Karpas-422 (cell line): ENCODE results near the gene OMD. TPM values are rescaled to one million over a fixed set of nuclear protein-coding genes. Genes with fewer than 3 reads are reported as not detected.

ENCODE experiments used
- DNase-seq: peaks from one replicate; pipeline ENCODE4 v3.0.0-alpha.2; 2015
- H2AFZ ChIP-seq: fragments of 200-600 bp; sonication (generic); 2 replicates; pipeline ENCODE4 v1.6.1; 2014; ENCODE audit warnings: antibody characterized with exemption, low read length, mixed read lengths
- H3K27ac ChIP-seq: fragments of 200-600 bp; sonication (generic); 2 replicates; pipeline ENCODE4 v1.5.1; 2014; ENCODE audit warnings: mild to moderate bottlenecking, low read length, moderate library complexity
- H3K27me3 ChIP-seq: fragments of 200-600 bp; sonication (generic); 2 replicates; pipeline ENCODE4 v1.6.1; 2014; ENCODE audit warnings: low read length, mixed read lengths
- H3K36me3 ChIP-seq: fragments of 200-600 bp; sonication (generic); 2 replicates; pipeline ENCODE4 v1.6.1; 2014; ENCODE audit warnings: low read length, mixed read lengths; ENCODE audit not compliant: insufficient read depth
- H3K4me1 ChIP-seq: fragments of 200-600 bp; sonication (generic); 2 replicates; pipeline ENCODE4 v1.6.1; 2014; ENCODE audit warnings: mild to moderate bottlenecking, low read length, mixed read lengths
- H3K4me2 ChIP-seq: fragments of 200-600 bp; sonication (generic); 2 replicates; pipeline ENCODE4 v1.6.1; 2014; ENCODE audit warnings: low read length, low read depth, mild to moderate bottlenecking; ENCODE audit not compliant: poor library complexity, severe bottlenecking
- H3K4me3 ChIP-seq: fragments of 200-600 bp; sonication (generic); 2 replicates; pipeline ENCODE4 v1.5.1; 2014; ENCODE audit warnings: mild to moderate bottlenecking, antibody characterized with exemption, low read length, mixed read lengths
- H3K79me2 ChIP-seq: fragments of 200-600 bp; sonication (generic); 2 replicates; pipeline ENCODE4 v1.6.1; 2014; ENCODE audit warnings: mild to moderate bottlenecking, low read length, mixed read lengths
- H3K9ac ChIP-seq: fragments of 200-600 bp; sonication (generic); 2 replicates; pipeline ENCODE4 v1.6.0; 2014; ENCODE audit warnings: low read length
- H3K9me2 ChIP-seq: fragments of 200-600 bp; sonication (generic), shearing (Covaris generic); replicated peaks from 2 replicates; pipeline ENCODE4 v1.6.0; 2014; ENCODE audit warnings: mild to moderate bottlenecking, low read length, moderate library complexity; ENCODE audit not compliant: insufficient read depth
- H3K9me3 ChIP-seq: fragments of 300-700, 200-600 bp; sonication (generic); 2 replicates; pipeline ENCODE4 v1.6.1; 2014; ENCODE audit warnings: low read length, mixed read lengths
- H4K20me1 ChIP-seq: fragments of 200-600 bp; sonication (generic); 2 replicates; pipeline ENCODE4 v1.6.1; 2014; ENCODE audit warnings: mild to moderate bottlenecking, antibody characterized with exemption, low read length, low read depth; ENCODE audit not compliant: insufficient read depth
- total RNA-seq: library from RNA; depleted of rRNA; stranded (reverse); fragments of >200 nt; shearing (Covaris generic); gene quantifications from 2 replicates; pipeline ENCODE4 v1.2.3, GENCODE V29; 2014; ENCODE audit warnings: low replicate concordance

The OMD gene
- total RNA-seq, 1 experiment from 2014 or later = not detected

DNA sequence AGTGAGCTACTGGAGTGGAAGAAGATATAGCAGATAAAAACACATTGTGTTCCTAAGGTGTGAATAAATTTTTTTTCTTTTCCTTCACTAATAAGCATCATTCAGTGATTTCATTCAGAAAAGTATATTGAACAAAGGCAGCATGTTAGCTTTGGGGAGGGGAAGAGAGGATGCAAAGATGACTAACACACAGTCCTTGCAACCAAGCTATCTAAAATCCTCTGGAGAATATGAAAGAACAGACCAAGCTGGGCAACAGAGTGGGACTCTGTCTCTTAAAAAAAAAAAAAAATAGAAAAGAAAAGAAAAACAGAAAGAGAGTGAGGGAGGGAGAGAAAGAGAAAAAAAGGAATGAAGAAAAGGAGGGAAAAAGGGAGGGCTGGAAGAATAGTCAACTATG lies 22.3 kb upstream of the OMD start:
- Histone ChIP-seq H3K9ac (no peak overlapping the region), H4K20me1 (no peaks in the 10 kb centered on the region), H3K4me2 (no peak overlapping the region), H3K27me3 (no peaks in the 10 kb centered on the region), H3K9me3 (no peaks in the 10 kb centered on the region), H2AFZ (no peak overlapping the region), H3K4me1 (peaks cover 29% of the 10 kb centered on the region), H3K36me3 (no peaks in the 10 kb centered on the region), H3K9me2 (no peaks in the 10 kb centered on the region), H3K79me2 (no peaks in the 10 kb centered on the region), H3K27ac (no peak overlapping the region), H3K4me3 (no peak overlapping the region)
- DNase-seq = no peak

DNA sequence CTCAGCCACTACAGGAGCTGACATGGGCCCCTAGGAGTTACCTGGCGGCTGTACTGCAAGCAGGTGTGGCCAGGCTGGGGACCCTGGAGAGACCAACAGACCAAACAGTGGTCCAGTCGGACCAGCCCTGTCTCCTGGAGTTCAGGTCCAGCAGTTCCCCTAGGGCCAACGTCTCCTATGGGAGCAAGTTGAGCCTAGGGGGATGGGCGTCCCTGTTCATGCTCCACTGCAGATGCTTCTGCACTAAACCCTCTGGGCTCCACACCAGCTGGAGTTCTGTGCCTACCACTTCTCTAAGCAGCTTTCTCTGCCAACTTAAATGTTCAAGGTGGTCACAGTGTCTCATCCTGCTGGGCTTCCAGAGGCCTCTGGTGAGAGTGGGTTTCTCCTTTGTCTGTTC lies 20.6 kb upstream of the OMD start:
- H3K9me3 ChIP-seq = no peaks in the 10 kb centered on the region
- H3K79me2 ChIP-seq = peaks cover 2% of the 10 kb centered on the region
- H3K9me2 ChIP-seq = no peaks in the 10 kb centered on the region
- no peak overlapping the region for H2AFZ ChIP-seq
- H3K36me3 ChIP-seq = no peaks in the 10 kb centered on the region
- peak overlapping the region; percentile 8; the same call in 1 of the 2 replicates for H3K4me3 ChIP-seq
- H4K20me1 ChIP-seq = no peaks in the 10 kb centered on the region
- H3K4me2 ChIP-seq = peak overlapping the region; percentile 42
- H3K9ac ChIP-seq = 0 out of 2 replicates have a peak overlapping the region, but pooled peaks have one; percentile 2
- no peak for DNase-seq
- H3K27me3 ChIP-seq = no peaks in the 10 kb centered on the region
- H3K4me1 ChIP-seq = peaks cover 29% of the 10 kb centered on the region
- H3K27ac ChIP-seq = no peak overlapping the region

DNA sequence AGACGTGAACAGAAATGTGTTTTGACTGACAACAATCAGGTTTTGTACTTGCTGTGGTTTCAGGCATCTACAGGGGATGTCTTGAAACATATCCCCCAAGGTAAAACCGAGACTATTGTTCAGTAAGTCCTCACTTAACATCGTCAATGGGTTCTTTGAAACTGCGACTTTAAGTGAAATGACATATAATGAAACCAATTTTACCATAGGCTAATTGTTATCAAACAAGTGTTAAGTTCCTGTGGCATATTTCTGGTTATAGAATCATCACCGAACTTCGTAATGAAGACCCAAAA lies 16.4 kb upstream of the OMD start:
- H3K4me2 ChIP-seq = no peak overlapping the region
- peaks cover 34% of the 10 kb centered on the region for H3K4me1 ChIP-seq
- H3K9me3 ChIP-seq = no peaks in the 10 kb centered on the region
- H4K20me1 ChIP-seq = no peaks in the 10 kb centered on the region
- no peak for DNase-seq
- peaks cover 13% of the 10 kb centered on the region for H3K79me2 ChIP-seq
- H3K27ac ChIP-seq = no peak overlapping the region
- H3K4me3 ChIP-seq = no peak overlapping the region
- H3K9me2 ChIP-seq = no peaks in the 10 kb centered on the region
- H3K36me3 ChIP-seq = no peaks in the 10 kb centered on the region
- no peaks in the 10 kb centered on the region for H3K27me3 ChIP-seq
- no peak overlapping the region for H2AFZ ChIP-seq
- no peak overlapping the region for H3K9ac ChIP-seq

DNA sequence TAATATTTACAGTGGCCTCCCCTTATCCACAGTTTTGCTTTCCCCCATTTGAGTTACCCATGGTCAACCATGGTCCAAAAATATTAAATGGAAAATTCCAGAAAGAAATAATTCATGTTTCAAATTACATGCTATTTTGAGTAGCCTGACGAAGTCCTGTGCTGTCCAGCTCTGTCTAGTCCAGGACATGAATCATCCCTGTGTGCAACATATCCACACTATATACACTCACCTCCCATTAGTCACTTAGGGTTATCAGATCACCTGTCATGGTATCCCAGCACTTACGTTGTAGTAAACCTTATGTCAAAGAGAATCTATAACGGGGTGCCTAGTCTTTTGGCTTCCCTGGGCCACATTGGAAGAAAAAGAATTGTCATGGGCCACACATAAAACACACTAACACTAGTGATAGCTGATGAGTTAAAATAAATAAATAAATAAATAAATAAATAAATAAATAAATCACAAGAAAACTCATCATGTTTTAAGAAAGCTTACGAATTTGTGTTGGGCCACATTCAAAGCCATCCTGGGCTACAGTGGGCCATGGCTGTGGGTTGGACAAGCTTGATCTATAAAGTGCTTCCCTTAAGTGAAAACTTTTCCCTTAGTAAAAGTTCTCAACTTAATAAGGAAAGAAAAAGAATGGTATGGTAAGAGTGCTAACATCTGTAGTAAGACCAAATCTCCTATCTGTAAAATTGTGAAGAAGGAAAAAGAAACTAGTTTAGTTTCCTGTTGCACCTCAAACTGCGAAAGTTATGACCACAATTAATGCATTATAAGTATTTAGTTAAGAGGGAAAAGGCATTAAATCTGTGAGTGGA lies 15.9 kb upstream of the OMD start:
- Histone ChIP-seq H3K9me3 (no peaks in the 10 kb centered on the region), H2AFZ (no peak overlapping the region), H3K79me2 (peaks cover 13% of the 10 kb centered on the region), H3K27me3 (no peaks in the 10 kb centered on the region), H3K4me1 (peaks cover 28% of the 10 kb centered on the region), H4K20me1 (no peaks in the 10 kb centered on the region), H3K4me3 (no peak overlapping the region), H3K9me2 (no peaks in the 10 kb centered on the region), H3K9ac (no peak overlapping the region), H3K27ac (no peak overlapping the region), H3K36me3 (no peaks in the 10 kb centered on the region), H3K4me2 (no peak overlapping the region)
- no peak for DNase-seq

DNA sequence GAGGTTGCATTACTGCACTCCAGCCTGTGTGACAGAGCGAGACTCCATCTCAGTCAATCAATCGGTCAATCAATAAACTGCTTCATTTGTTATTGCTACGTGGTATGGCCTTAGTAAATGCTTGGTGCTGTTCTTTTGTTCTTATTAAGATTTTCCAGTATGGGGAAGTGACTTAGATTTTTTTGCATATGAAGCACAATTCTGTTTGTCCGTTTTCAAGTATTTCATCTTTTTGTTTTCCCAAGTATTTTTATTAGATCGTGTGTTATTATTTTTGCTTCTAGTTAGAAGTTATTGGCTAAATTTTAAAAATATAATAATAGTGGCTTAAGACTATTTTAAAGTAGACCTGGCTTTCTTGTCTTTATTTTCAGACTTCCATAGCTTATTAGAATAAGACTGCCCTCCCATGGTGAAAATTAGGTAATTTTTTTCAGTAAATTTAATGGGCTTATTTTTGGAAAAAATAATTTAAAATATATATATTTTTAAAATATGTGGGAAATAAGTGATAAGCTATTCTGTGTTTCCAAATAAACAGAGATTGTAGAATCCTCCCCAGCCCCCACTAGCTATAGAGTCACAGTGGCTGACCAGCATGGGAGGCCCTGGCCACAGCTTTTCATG lies 14.7 kb upstream of the OMD start:
- peaks cover 13% of the 10 kb centered on the region for H3K79me2 ChIP-seq
- no peak overlapping the region for H3K9ac ChIP-seq
- no peak overlapping the region for H3K27ac ChIP-seq
- no peaks in the 10 kb centered on the region for H3K27me3 ChIP-seq
- H3K4me1 ChIP-seq = peaks cover 17% of the 10 kb centered on the region
- no peak overlapping the region for H3K4me3 ChIP-seq
- no peaks in the 10 kb centered on the region for H3K9me3 ChIP-seq
- H2AFZ ChIP-seq = no peak overlapping the region
- no peaks in the 10 kb centered on the region for H3K36me3 ChIP-seq
- H3K9me2 ChIP-seq = no peaks in the 10 kb centered on the region
- no peaks in the 10 kb centered on the region for H4K20me1 ChIP-seq
- H3K4me2 ChIP-seq = peak overlapping the region; percentile 51
- DNase-seq = peak; percentile 66

DNA sequence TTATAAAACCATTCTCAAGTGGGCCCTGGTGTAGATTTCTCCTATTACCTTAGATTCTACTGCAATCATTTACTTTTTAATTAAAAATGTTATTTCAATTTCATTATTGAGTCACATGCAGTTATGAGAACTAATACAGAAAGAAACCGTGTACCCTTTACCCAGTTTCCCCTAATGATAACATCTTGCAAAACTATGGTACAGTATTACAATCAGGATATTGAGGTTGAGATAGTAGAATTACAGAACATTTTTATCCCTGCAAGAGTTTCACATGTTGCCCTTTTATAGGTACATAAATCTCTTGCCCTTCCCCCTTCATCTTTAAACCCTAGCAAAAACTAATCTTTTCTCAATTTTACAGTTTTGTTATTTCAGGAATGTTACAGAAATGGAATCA lies 11.0 kb upstream of the OMD start:
- H3K4me1 ChIP-seq = peaks cover 14% of the 10 kb centered on the region
- H3K79me2 ChIP-seq = peaks cover 16% of the 10 kb centered on the region

DNA sequence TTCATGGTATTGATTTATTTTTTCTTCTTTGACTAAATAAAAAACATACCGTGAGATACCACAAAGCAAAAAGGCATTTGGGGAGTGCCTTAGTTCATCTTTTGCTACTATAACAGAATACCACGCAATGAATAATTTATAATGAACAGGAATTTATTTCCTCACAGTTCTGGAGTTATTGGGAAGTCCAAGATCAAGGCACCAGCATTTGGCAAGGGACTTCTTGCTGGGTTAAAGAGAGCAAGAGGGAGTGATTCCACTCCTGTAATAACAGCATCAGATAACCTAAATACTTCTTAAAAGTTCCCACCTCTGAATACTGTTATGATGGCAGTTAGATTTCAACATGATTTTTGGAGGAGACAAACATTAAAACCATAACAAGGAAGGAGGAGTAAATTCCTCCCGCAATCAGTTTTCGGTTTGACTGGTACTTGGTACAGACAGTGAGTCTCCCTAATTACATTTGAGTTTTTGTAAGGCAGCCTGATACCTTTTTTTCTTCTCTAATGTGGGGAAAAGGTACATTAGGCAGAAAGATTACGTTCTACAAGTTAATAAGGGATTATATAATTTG lies 8.8 kb upstream of the OMD start:
- DNase-seq = no peak
- no peaks in the 10 kb centered on the region for H3K9me3 ChIP-seq
- H3K79me2 ChIP-seq = peaks cover 8% of the 10 kb centered on the region; the same call in 1 of the 2 replicates
- no peaks in the 10 kb centered on the region for H3K27me3 ChIP-seq
- H3K9ac ChIP-seq = no peak overlapping the region
- H3K36me3 ChIP-seq = no peaks in the 10 kb centered on the region
- no peaks in the 10 kb centered on the region for H3K9me2 ChIP-seq
- no peak overlapping the region for H2AFZ ChIP-seq
- H3K4me3 ChIP-seq = no peak overlapping the region
- no peaks in the 10 kb centered on the region for H4K20me1 ChIP-seq
- no peak overlapping the region for H3K27ac ChIP-seq
- H3K4me2 ChIP-seq = no peak overlapping the region
- H3K4me1 ChIP-seq = peaks cover 3% of the 10 kb centered on the region; the same call in 1 of the 2 replicates

More for the DNA sequence above, 11.0 kb upstream of the OMD start:
- H3K9me3 ChIP-seq = no peaks in the 10 kb centered on the region
- H3K36me3 ChIP-seq = no peaks in the 10 kb centered on the region
- H3K9ac ChIP-seq = no peak overlapping the region
- H3K27ac ChIP-seq = no peak overlapping the region
- H3K9me2 ChIP-seq = no peaks in the 10 kb centered on the region
- H3K4me2 ChIP-seq = no peak overlapping the region
- no peak overlapping the region for H2AFZ ChIP-seq
- no peak overlapping the region for H3K4me3 ChIP-seq
- DNase-seq = no peak
- no peaks in the 10 kb centered on the region for H3K27me3 ChIP-seq
- H4K20me1 ChIP-seq = no peaks in the 10 kb centered on the region

DNA sequence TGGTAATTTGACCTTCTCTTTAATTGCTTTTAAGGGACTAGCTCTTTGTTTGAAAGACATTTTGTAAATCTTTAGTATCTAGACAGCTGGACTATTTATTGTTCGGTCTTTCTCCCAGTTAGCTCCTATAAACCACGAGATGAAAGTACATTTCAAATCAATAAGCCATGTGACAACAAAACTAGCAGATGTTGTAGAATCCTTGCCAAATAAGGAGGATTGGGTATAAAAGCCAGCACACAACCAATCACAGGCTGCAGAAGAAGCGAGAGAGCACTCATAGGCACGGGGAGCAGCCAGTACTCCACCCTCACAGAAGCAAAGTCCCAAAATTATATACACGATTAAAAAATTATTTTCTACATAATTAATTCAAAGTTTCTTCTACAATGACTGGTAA lies 8.1 kb upstream of the OMD start:
- no peak for DNase-seq
- Histone ChIP-seq H2AFZ (no peak overlapping the region), H3K4me1 (peaks cover 3% of the 10 kb centered on the region; the same call in 1 of the 2 replicates), H3K9me3 (no peaks in the 10 kb centered on the region), H3K9me2 (no peaks in the 10 kb centered on the region), H4K20me1 (no peaks in the 10 kb centered on the region), H3K4me3 (no peak overlapping the region), H3K27me3 (no peaks in the 10 kb centered on the region), H3K9ac (no peak overlapping the region), H3K36me3 (no peaks in the 10 kb centered on the region), H3K27ac (no peak overlapping the region), H3K4me2 (no peak overlapping the region), H3K79me2 (peaks cover 7% of the 10 kb centered on the region; the same call in 1 of the 2 replicates)
